ENCODE results near the gene NECAB2.

- TF ChIP-seq CTCF (IDR thresholded peaks at IDR 0.05) (no peak), POLR2A (IDR thresholded peaks at IDR 0.05) (no peak), POLR2AphosphoS5 (IDR thresholded peaks at IDR 0.05; ENCODE audit: insufficient read depth in 1 of 2, low read depth in 1 of 2) (no peak)
Observed at GRCh38 chr16:84044118-84044488, 76.1 kb downstream of the NECAB2 start.

Data from vagina (tissue), 2 donors.